Esophagus squamous epithelium (tissue), 5 donors: ENCODE data around the gene GPR161. TPM values are rescaled to one million over a fixed set of nuclear protein-coding genes. Genes with fewer than 3 reads are reported as not detected.

ENCODE experiments used
- DNase-seq: peaks from one replicate; lab custom pipeline; 2025; lab: John Stamatoyannopoulos, UW
- H3K27ac ChIP-seq, 4 donors: fragments of 200-600 bp; sonication (generic); one replicate each; pipeline ENCODE4 v1.5.1; 2016 to 2019; ENCODE audit warnings: mild to moderate bottlenecking in 1 of 4
- H3K27me3 ChIP-seq, 4 donors: fragments of 200-600 bp; sonication (generic); 1 replicate in 3 of 4; 2 replicates in 1 of 4; pipeline versions ENCODE4 v1.5.1 to v1.6.0; 2017 to 2021; ENCODE audit warnings: antibody characterized with exemption in 1 of 4
- H3K36me3 ChIP-seq, 3 donors: fragments of 200-600 bp; sonication (generic); one replicate each; pipeline ENCODE4 v1.5.1; 2016 to 2019
- H3K4me1 ChIP-seq, 3 donors: fragments of 200-600 bp; sonication (generic); one replicate each; pipeline ENCODE4 v1.5.1; 2017 to 2019
- H3K4me3 ChIP-seq, 4 donors: fragments of 200-600 bp; sonication (generic); 1 replicate in 3 of 4; 2 replicates in 1 of 4; pipeline ENCODE4 v1.5.1; 2016 to 2019; ENCODE audit warnings: mild to moderate bottlenecking in 2 of 4, moderate library complexity in 1 of 4
- H3K9me3 ChIP-seq, 3 donors: fragments of 200-600 bp; sonication (generic); one replicate each; pipeline ENCODE4 v1.5.1; 2016 to 2019
- CTCF ChIP-seq, 6 experiments: fragments of 450-650 bp in 4 of 6; fragments of 200-600 bp in 2 of 6; sonication (generic) in 2 of 6; IDR thresholded peaks; one replicate each; pipeline ENCODE4 v1.5.1; 2016 to 2019; ENCODE audit warnings: antibody characterized with exemption in 6 of 6, mild to moderate bottlenecking in 4 of 6, moderate library complexity in 4 of 6
- POLR2A ChIP-seq, 4 donors: fragments of 450-650 bp; IDR thresholded peaks; one replicate each; pipeline ENCODE4 v1.6.1; 2017; ENCODE audit warnings: antibody characterized with exemption in 4 of 4, mild to moderate bottlenecking in 4 of 4, moderate library complexity in 3 of 4
- WGBS, 2 donors: methylation state at CpG; one replicate each; pipeline ENCODE4 v1.1.5; 2018; 5-methylcytosine and 5-hydroxymethylcytosine counted together
- intact Hi-C: fragments of 100-400 bp; cut with DNase I; formaldehyde crosslinking; loops from one replicate; pipeline ENCODE4 v1.15.0; 2022
- total RNA-seq, 4 donors: library from RNA; depleted of rRNA; stranded (reverse); fragments of >200 nt; gene quantifications; one replicate each; pipeline ENCODE4 v1.1.0, GENCODE V29; 2016
- donor health status: DM: yes; HTN: yes; CAD: no.

The GPR161 gene
- total RNA-seq, 4 donors from 2014 or later = 1.7 to 12.2 (median 3.9) TPM

GRCh38 chr1:168032029-168032428 lies 104.7 kb downstream of the GPR161 start:
- no peak for TF ChIP-seq CTCF (IDR thresholded peaks at IDR 0.05)
- TF ChIP-seq POLR2A (IDR thresholded peaks at IDR 0.05) = no peak
- H3K4me3 ChIP-seq = no peak overlapping the region
- no peak for DNase-seq
- H3K27ac ChIP-seq = no peak overlapping the region
- intact Hi-C loops = no loop called here
- no peaks in the 10 kb centered on the region for H3K4me1 ChIP-seq
- H3K9me3 ChIP-seq = no peaks in the 10 kb centered on the region
- peaks cover 0 to 6% (median 0%) of the 10 kb centered on the region in 3 donors for H3K36me3 ChIP-seq
- 48 to 80% methylated on average over 1 of the region's 1 CpG for WGBS, 2 donors
- no peaks in the 10 kb centered on the region for H3K27me3 ChIP-seq

- Histone ChIP-seq H3K4me1 (no peaks in the 10 kb centered on the region), H3K27me3 (no peaks in the 10 kb centered on the region), H3K4me3 (no peak overlapping the region), H3K9me3 (no peaks in the 10 kb centered on the region), H3K36me3 (peaks cover 0 to 10% (median 0%) of the 10 kb centered on the region in 3 donors), H3K27ac (no peak overlapping the region)
- WGBS, 2 donors = 84 to 85% methylated on average over 4 of the region's 4 CpGs
- intact Hi-C loops = no loop called here
- DNase-seq = no peak
- TF ChIP-seq CTCF (IDR thresholded peaks at IDR 0.05) (no peak), POLR2A (IDR thresholded peaks at IDR 0.05) (no peak)
Observed at GRCh38 chr1:168031627-168032026, 105.1 kb downstream of the GPR161 start.

- intact Hi-C loops = no loop called here
- TF ChIP-seq POLR2A (IDR thresholded peaks at IDR 0.05) (no peak), CTCF (IDR thresholded peaks at IDR 0.05) (no peak)
- no peaks in the 10 kb centered on the region for H3K27me3 ChIP-seq
- DNase-seq = no peak
- H3K4me1 ChIP-seq = no peaks in the 10 kb centered on the region
- H3K9me3 ChIP-seq = no peaks in the 10 kb centered on the region
- WGBS, 2 donors = 90 to 95% methylated on average over 5 of the region's 5 CpGs
- H3K27ac ChIP-seq = no peak overlapping the region
- H3K36me3 ChIP-seq = peaks cover 0 to 14% (median 0%) of the 10 kb centered on the region in 3 donors
- no peak overlapping the region for H3K4me3 ChIP-seq
Observed at GRCh38 chr1:168031198-168031597, 105.5 kb downstream of the GPR161 start.

Other genes starting within 250 kb of the GPR161 start
- not detected for gene ADCY10, start 222.8 kb downstream of the GPR161 start, total RNA-seq
- 10 to 100 TPM; 20.1 to 65.8 (median 44.5) TPM for gene DCAF6, start 200.2 kb downstream of the GPR161 start, total RNA-seq
- gene MPC2, start 199.9 kb downstream of the GPR161 start, total RNA-seq = 10 to 100 TPM; 13.2 to 62.7 (median 27.4) TPM
- 10 to 100 TPM; 14.5 to 45.1 (median 23.7) TPM for gene TIPRL, start 42.0 kb upstream of the GPR161 start, total RNA-seq
- gene SFT2D2, start 89.1 kb upstream of the GPR161 start, total RNA-seq = 10 to 100 TPM; 34.0 to 44.1 (median 40.1) TPM
- gene TBX19, start 143.9 kb upstream of the GPR161 start, total RNA-seq = 1 to 10 TPM in 2 of 4 donors, under 1 TPM in 2; 0.50 to 1.5 (median 0.84) TPM